Measurements from ENCODE around the gene PTH1R. TPM values are rescaled to one million over a fixed set of nuclear protein-coding genes. Genes with fewer than 3 reads are reported as not detected.

PTH1R gene
- total RNA-seq, 1 donor from 2014 or later, result 14.5 TPM

- TF ChIP-seq, protein P1, sequence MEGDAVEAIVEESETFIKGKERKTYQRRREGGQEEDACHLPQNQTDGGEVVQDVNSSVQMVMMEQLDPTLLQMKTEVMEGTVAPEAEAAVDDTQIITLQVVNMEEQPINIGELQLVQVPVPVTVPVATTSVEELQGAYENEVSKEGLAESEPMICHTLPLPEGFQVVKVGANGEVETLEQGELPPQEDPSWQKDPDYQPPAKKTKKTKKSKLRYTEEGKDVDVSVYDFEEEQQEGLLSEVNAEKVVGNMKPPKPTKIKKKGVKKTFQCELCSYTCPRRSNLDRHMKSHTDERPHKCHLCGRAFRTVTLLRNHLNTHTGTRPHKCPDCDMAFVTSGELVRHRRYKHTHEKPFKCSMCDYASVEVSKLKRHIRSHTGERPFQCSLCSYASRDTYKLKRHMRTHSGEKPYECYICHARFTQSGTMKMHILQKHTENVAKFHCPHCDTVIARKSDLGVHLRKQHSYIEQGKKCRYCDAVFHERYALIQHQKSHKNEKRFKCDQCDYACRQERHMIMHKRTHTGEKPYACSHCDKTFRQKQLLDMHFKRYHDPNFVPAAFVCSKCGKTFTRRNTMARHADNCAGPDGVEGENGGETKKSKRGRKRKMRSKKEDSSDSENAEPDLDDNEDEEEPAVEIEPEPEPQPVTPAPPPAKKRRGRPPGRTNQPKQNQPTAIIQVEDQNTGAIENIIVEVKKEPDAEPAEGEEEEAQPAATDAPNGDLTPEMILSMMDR (IDR thresholded peaks at IDR 0.05), result no peak
- Histone ChIP-seq H3K36me3 (no peaks in the 10 kb centered on the region), H3K27me3 (ENCODE audit: low read depth) (peaks cover 9% of the 10 kb centered on the region), H3K9me3 (no peaks in the 10 kb centered on the region), H3K4me3 (no peak overlapping the region), H3K27ac (no peak overlapping the region), H3K4me1 (peaks cover 25% of the 10 kb centered on the region)
- no peak for DNase-seq
- no peak for ATAC-seq
- intact Hi-C loops (cut with DNase I), result loop anchor here (10.0 kb wide), 1 partner anchor 185 kb away; the partner anchor contains the start of gene TMIE
Observed at GRCh38 chr3:46889381-46890110, 12.0 kb downstream of the PTH1R start.

DNA sequence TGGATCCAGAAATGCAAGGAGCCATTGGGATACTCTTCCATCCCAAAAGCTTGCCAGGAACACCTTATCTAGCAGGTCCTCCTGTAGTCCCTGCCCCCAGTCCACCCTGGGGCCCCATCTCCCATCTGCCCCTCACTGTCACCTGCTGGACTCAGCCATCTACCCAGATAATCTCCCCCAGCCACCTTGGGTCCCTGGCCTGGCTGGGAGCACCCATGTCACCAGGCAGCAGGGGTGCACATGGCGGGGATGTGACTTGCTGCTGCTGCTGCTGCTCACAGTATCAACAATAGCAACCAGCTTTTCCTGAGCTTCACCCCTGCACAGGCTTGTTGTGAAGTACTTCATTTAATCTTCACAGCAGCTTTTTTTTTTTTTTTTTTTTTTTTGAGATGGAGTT, 12.6 kb downstream of the PTH1R start:
- Histone ChIP-seq H3K4me3 (no peak overlapping the region), H3K4me1 (peaks cover 25% of the 10 kb centered on the region), H3K27ac (no peak overlapping the region), H3K9me3 (no peaks in the 10 kb centered on the region), H3K27me3 (ENCODE audit: low read depth) (peaks cover 7% of the 10 kb centered on the region), H3K36me3 (no peaks in the 10 kb centered on the region)
- TF ChIP-seq, protein P1 (IDR thresholded peaks at IDR 0.05), result no peak
- no peak for ATAC-seq
- DNase-seq, result no peak
- intact Hi-C loops (cut with DNase I), result loop anchor here (10.0 kb wide), 1 partner anchor 185 kb away; the partner anchor contains the start of gene TMIE

DNA sequence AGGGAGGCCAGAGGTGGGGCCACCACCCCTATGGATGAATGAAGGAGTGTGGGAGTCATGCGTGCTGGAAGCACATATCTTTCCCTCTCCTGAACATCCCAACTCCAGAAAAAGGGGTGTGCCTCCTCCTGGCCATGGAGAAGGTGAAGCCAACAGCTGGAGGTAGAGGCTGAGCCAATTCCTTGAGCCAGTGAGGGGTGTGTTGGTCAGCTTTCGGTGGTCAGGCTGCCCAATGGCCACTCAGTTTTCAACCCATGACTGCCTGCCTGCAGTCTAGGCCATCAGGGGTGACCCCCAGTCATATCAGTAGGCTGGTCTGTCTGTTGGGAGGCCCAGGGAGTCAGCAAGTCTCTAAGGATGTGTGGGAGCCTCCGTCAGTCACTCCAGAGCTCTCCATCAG, 13.6 kb downstream of the PTH1R start:
- peaks cover 7% of the 10 kb centered on the region for H3K27me3 ChIP-seq (ENCODE audit: low read depth)
- TF ChIP-seq, protein P1 (IDR thresholded peaks at IDR 0.05), result no peak
- DNase-seq, result no peak
- intact Hi-C loops (cut with DNase I), result loop anchor here (10.0 kb wide), 1 partner anchor 186 kb away; the partner anchor contains the start of gene TMIE
- no peak overlapping the region for H3K4me3 ChIP-seq
- H3K27ac ChIP-seq, result no peak overlapping the region
- peaks cover 25% of the 10 kb centered on the region for H3K4me1 ChIP-seq
- no peaks in the 10 kb centered on the region for H3K36me3 ChIP-seq
- H3K9me3 ChIP-seq, result no peaks in the 10 kb centered on the region
- ATAC-seq, result no peak

DNA sequence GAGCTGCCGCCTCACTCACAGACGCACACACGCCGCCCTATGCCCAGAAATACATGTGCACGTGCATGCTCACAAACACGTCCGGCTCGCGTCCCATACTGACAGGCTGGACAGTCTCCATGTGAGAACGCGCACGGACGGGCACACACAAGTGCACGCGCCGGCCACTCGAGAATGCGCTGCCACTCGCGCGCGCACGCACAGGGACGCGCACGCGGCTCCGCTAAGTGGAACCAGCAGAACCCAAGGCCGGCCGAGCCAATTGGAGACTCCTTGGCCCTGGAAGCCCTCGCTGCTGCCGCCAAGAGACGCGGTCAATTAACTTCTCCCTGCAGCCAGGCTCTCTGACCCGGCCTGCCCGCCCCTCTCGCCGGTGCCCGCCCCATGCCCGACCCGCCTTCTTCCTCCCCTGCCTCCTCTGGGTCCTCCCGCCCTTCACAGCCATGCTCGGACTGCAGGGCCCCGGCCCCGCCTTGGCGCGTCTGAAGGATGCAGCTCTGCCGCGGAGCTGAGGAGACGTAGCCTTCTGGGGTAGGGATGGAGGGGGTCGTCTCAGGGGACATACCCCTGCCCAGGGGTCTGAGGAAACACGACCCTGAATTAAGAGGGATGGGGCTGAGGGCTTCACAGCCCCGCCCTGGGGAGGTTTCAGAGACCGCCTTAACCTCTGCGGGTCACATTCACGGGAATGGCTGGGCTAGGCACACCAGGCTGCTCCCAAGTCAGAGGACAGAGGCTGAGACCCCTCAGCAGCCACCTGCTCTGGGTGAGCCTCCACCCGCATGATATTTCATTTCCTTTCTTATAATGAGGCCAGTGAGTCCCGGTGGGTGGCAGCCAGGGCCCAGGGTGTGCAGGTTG, 15.0 kb downstream of the PTH1R start:
- peaks cover 25% of the 10 kb centered on the region for H3K4me1 ChIP-seq
- TF ChIP-seq, protein P1 (IDR thresholded peaks at IDR 0.05), result peak; percentile 20
- peaks cover 7% of the 10 kb centered on the region for H3K27me3 ChIP-seq (ENCODE audit: low read depth)
- H3K4me3 ChIP-seq, result peak overlapping the region; percentile 52
- H3K27ac ChIP-seq, result no peak overlapping the region
- DNase-seq (peak; percentile 85), ATAC-seq (peak; percentile 86 to 91)
- no peaks in the 10 kb centered on the region for H3K9me3 ChIP-seq
- intact Hi-C loops (cut with DNase I), result loop anchor here (10.0 kb wide), 1 partner anchor 188 kb away; the partner anchor contains the start of gene TMIE
- H3K36me3 ChIP-seq, result no peaks in the 10 kb centered on the region

DNA sequence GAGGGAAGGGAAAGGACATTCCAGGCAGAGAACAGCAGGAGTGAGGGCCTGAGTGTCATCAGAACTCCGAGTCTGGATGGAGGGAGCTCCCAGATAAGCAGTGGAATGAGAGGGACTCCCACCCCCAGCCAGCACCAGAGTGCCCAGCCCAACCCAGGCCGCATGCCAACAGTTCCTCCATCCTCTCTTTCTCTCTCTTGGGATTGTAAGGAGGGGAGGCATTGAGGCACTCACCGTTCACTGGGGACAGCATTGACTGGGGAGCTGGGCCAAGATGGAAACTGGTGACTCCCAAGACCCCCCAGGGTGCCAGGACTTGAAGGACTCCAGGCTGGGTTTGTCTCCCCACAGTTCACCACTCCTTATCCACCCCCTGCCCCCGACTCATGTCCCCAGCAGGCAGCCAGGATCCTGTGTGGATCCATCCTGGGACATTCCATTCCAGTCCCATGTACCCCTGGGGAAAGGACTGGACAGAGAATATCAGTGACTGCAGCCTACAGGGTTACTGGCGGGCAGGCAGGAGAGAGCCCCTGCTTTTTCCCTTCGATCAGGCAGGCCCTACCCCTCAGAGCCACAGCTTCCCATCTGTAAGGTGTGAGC, 15.7 kb downstream of the PTH1R start:
- Histone ChIP-seq H3K36me3 (no peaks in the 10 kb centered on the region), H3K9me3 (no peaks in the 10 kb centered on the region), H3K27me3 (ENCODE audit: low read depth) (peaks cover 12% of the 10 kb centered on the region), H3K27ac (no peak overlapping the region), H3K4me3 (no peak overlapping the region), H3K4me1 (peaks cover 25% of the 10 kb centered on the region)
- TF ChIP-seq, protein P1 (IDR thresholded peaks at IDR 0.05), result no peak
- DNase-seq (peak; percentile 37), ATAC-seq (no peak)
- intact Hi-C loops (cut with DNase I), result loop anchor here (10.0 kb wide), 1 partner anchor 188 kb away; the partner anchor contains the start of gene TMIE
